AG09319 (cell line): ENCODE results near the gene MED27.

ENCODE experiments used
- DNase-seq: peaks from one replicate; pipeline ENCODE4 v3.0.0-alpha.2; 2010; ENCODE audit warnings: low read depth; ENCODE audit errors: extremely low read depth
- CTCF ChIP-seq: IDR thresholded peaks from 2 replicates; pipeline ENCODE4 v1.5.1; 2011; ENCODE audit warnings: low read depth, mild to moderate bottlenecking, inconsistent platforms, low read length, moderate library complexity

The MED27 gene

GRCh38 chr9:131984564-131984963 is 95.1 kb downstream of the MED27 start:
- no peak for DNase-seq
- TF ChIP-seq CTCF: no peak

- no peak for DNase-seq
- no peak for TF ChIP-seq CTCF
These were observed 96.9 kb downstream of the MED27 start for GRCh38 chr9:131982671-131983239.

GRCh38 chr9:131982102-131982501 is 97.6 kb downstream of the MED27 start:
- TF ChIP-seq CTCF: no peak
- no peak for DNase-seq

- DNase-seq: no peak
- TF ChIP-seq CTCF: no peak
These were observed 98.4 kb downstream of the MED27 start for GRCh38 chr9:131981116-131981776.

- no peak for DNase-seq
- TF ChIP-seq CTCF: no peak
These were observed 99.2 kb downstream of the MED27 start for GRCh38 chr9:131980267-131981016.

GRCh38 chr9:131977109-131977838 is 102.4 kb downstream of the MED27 start:
- DNase-seq: no peak
- no peak for TF ChIP-seq CTCF
